ENCODE results near the gene SLC18A3.

- TF ChIP-seq CTCF (conservative IDR thresholded peaks at IDR 0.05; ENCODE audit: low read depth in 2 of 2) (no peak), POLR2AphosphoS5 (IDR thresholded peaks at IDR 0.05; ENCODE audit: low read depth) (no peak), REST (IDR thresholded peaks at IDR 0.05; ENCODE audit: unreplicated experiment) (no peak), EZH2 (IDR thresholded peaks at IDR 0.05; ENCODE audit: low read depth, unreplicated experiment) (no peak), ZNF114 (CRISPR knock-in tag; IDR thresholded peaks at IDR 0.05) (no peak), EZH2phosphoT487 (IDR thresholded peaks at IDR 0.05; ENCODE audit: unreplicated experiment) (no peak), JUNB (IDR thresholded peaks at IDR 0.05; ENCODE audit: unreplicated experiment) (no peak), CREB1 (CRISPR knock-in tag; IDR thresholded peaks at IDR 0.05; ENCODE audit: low read depth) (no peak), ZNF331 (CRISPR knock-in tag; IDR thresholded peaks at IDR 0.05; ENCODE audit: low read depth) (no peak), ZNF462 (CRISPR knock-in tag; IDR thresholded peaks at IDR 0.05) (no peak), NANOG (IDR thresholded peaks at IDR 0.05; ENCODE audit: borderline replicate concordance) (no peak), ETS1 (IDR thresholded peaks at IDR 0.05) (no peak)
These were observed 4.7 kb upstream of the SLC18A3 start for GRCh38 chr10:49605216-49605938.

Data from GM23338 (cell line).